GM19193 (cell line): ENCODE data around the gene PSMG1.

ENCODE experiments used
- POLR2A ChIP-seq: IDR thresholded peaks from 4 replicates; pipeline ENCODE4 v1.6.1; 2011; ENCODE audit not compliant: insufficient read depth, insufficient read length; ENCODE audit errors: extremely low read depth

The PSMG1 gene

DNA sequence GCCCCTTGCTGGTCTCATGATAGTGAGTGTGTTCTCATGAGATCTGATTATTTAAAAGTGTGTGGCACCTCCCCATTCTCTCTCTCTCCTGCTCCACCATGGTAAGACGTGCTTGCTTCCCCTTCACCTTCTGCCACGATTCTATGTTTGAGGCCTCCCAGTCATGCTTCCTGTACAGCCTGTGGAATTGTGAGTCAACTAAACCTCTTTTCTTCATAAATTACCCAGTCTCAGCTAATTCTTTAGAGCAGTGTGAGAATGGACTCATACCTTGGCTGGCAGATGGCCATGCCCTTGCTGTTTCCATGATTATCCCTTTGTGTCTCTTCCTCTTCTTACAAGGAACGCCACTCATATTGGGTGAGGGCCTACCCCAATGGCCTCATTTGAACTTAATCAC is 40.3 kb downstream of the PSMG1 start:
- no peak for TF ChIP-seq POLR2A

DNA sequence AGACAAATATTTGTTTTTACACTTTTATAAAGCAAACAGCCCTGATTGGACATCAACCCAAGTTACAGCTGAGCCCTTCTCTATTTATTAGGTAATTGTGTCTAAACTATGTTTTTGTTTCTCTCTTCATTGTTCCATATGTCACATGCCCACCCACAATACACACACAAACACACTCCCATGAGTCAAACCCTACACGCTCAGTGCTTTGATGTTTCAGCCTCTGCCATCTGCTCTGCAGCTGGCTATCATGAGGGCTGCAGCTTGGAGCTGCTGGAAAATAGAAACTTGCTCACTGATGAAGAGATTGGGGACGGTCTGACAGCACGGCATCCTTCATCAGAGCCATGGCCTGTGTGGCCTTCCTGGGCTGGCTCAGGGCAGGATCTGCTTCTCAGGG is 41.7 kb downstream of the PSMG1 start:
- no peak for TF ChIP-seq POLR2A

DNA sequence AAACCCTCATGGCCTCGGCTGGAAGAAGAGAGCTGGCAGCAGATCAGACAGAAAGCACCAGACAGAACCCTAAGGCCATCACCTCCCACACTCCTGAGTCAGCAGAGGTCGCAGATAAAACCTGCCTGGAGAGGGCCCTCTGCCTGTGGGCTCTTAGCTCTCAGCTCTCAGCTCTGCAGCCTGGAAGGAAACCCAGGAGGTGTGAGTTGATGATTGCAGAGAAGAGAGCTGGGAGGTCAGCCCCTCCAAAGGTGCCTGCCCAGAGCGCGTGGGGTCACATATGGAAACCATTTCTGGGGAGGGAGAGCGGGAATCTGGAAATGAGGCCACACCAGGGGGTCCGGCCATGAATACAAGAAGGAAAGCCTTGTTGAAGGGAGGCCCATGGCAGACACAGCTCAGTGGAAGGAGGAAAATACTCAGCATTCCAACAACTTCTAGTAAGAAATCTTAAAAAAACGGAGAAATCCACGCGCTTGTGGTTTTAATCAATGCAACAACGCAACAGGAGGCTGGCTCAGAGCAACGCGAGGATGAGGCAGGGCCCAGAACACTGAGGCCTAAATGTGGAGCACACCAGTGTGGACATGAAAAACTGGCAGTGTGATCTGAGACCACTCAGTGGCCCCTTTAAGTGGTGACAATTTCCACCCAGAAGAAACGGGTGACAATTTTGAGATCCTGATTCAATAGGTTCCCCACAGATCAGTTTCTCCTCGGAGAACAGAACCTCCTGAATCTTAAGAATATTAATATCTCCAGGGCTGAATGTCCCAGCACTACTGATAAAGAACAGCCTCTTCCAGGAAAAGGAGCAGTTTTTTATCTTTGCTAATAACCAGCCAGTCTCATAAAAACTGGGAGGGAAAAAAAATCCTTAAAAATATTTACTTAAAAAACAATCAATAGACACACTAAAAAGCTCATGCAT is 45.7 kb downstream of the PSMG1 start:
- TF ChIP-seq POLR2A, result no peak

DNA sequence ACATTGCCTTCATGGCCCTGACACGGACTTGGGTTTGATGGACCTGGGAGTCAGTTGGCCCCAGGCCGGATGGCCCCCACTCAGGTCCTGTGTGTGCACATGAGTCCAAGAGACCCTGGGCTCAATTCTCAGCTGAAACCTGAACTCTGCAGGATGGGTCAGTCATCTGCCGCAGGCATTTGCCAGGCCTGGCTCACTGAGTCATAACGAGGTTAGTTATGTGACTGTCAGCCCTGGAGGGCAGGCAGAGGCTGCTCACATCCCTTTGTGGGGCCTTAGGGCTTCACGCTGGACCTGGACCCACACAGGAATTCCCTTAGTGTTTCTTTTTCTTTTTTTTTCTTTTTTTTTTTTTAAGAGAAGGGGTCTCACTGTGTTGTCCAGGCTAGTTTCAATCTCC is 46.5 kb downstream of the PSMG1 start:
- TF ChIP-seq POLR2A, result no peak

- TF ChIP-seq POLR2A, result no peak
These were observed 48.9 kb downstream of the PSMG1 start for GRCh38 chr21:39134288-39134810.

- TF ChIP-seq POLR2A, result no peak
These were observed 51.0 kb downstream of the PSMG1 start for GRCh38 chr21:39132248-39132647.

GRCh38 chr21:39131791-39132190 is 51.5 kb downstream of the PSMG1 start:
- no peak for TF ChIP-seq POLR2A

DNA sequence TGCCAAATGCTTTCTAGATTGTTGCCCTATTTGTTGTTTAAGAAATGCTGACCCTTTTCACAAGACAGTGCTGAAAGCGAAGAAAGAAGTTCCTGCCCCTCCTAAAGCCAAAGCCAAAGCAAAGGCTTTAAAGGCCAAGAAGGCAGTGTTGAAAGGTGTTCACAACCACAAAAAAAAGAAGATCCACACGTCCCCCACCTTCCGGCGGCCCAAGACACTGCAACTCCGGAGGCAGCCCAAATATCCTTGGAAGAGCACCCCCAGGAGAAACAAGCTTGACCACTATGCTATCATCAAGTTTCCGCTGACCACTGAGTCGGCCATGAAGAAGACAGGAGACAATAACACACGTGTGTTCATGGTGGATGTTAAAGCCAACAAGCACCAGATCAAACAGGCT is 55.7 kb downstream of the PSMG1 start:
- TF ChIP-seq POLR2A, result no peak

DNA sequence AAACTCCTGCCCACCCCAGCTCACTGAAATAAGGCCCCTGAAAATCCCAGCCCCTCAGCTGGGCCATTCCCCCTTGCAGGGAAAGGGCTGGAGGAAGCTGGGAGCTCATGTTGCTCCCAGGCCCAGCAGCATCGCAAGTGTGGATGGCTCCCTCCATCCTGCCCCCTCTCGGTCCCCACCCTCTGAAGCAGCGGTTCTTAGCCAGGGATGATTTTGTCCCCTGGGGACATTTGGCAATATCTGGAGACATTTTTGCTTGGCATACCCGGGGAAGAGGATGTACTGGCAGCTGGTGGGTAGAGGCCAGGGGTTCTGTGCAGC is 56.8 kb downstream of the PSMG1 start:
- no peak for TF ChIP-seq POLR2A

DNA sequence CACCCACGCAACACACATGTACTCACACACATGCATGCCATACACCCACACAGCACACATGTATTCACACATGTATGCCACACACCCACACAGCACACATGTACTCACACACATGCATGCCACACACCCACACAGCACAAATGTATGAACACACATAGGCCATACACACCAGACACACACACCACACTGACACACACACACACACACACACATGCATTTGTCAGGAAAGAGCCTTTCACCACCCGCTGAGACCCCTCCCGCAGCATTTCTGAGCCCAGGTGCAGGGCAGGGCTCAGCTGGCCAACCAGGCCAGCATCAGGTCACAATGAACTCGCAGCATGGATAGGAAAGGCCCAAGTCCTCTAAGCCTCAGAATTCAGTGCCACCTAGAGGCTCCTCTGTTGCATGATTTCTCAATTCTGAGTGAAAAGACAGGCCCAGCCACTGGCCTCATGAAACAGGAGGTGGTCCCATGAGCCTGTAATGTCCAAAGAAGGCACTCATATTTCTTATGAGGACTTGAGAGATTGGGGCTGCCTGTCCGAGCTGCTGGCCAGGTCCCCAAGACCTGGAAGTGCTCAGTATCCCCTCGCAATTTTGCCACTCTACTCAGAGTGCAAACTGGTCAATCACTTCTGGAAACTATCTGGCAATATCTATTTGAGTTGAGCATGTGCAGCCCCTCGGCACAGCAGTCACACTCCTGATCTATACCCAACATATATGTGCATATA is 57.3 kb downstream of the PSMG1 start:
- no peak for TF ChIP-seq POLR2A
